GM12878 (cell line): ENCODE measurements around the gene EPHA4. TPM values are rescaled to one million over a fixed set of nuclear protein-coding genes. Genes with fewer than 3 reads are reported as not detected.

ENCODE experiments used
- ATAC-seq: fragments of 200-7000 bp; cut with Tn5 transposase; 3 replicates; pipeline ENCODE4 v1.9.1; 2020; ENCODE audit warnings: mild to moderate bottlenecking, moderate library complexity
- BruUV-seq: library from RNA; stranded (reverse); fragments of 400-500 nt; replicated peaks from 2 replicates; lab custom pipeline; 2021; lab: Mats Ljungman, UMichigan
- CTCF ChIA-PET: fragments of 300-600 bp; sonication (Branson Sonifier 250); formaldehyde crosslinking; extraction: SDS; loops from one replicate; lab custom pipeline; 2021; ENCODE audit warnings: inconsistent platforms; lab: Yijun Ruan, JAX
- POLR2A ChIA-PET: fragments of 350-600 bp; formaldehyde crosslinking; extraction: SDS; loops from one replicate; lab custom pipeline; 2021; ENCODE audit warnings: inconsistent platforms; lab: Charles Lee
- RAD21 ChIA-PET: fragments of 300-600 bp; sonication (Branson Sonifier 250); formaldehyde crosslinking; loops from one replicate; lab custom pipeline; 2023; ENCODE audit warnings: antibody characterized with exemption; ENCODE audit not compliant: unreplicated experiment; lab: Charles Lee
- SMC1A ChIA-PET: fragments of 300-600 bp; sonication (Branson Sonifier 250); formaldehyde crosslinking; loops from one replicate; lab custom pipeline; 2023; ENCODE audit not compliant: unreplicated experiment, uncharacterized antibody; lab: Charles Lee
- DNase-seq: peaks from one replicate; pipeline ENCODE4 v3.0.0-alpha.2; 2011; ENCODE audit warnings: low read depth, low spot score
- FAIRE-seq: peaks from 3 replicates; lab custom pipeline; 2011; peaks lifted over from hg19 to GRCh38; lab: Jason Lieb, UNC
- H2AFZ ChIP-seq: 2 replicates; pipeline ENCODE4 v1.6.0; 2011; ENCODE audit warnings: low read depth, low read length, control low read depth; ENCODE audit not compliant: control insufficient read depth
- H3K27ac ChIP-seq: 2 replicates; pipeline ENCODE4 v1.5.1; 2011; ENCODE audit warnings: control low read depth; ENCODE audit not compliant: control insufficient read depth, insufficient read depth
- H3K27me3 ChIP-seq, 2 experiments: replicated peaks in 1 of 2; 2 replicates each; pipeline versions ENCODE4 v1.6.0 to v1.6.1; 2011; ENCODE audit warnings: low read length in 1 of 2; ENCODE audit not compliant: control insufficient read depth in 2 of 2, insufficient read depth in 2 of 2
- H3K36me3 ChIP-seq, 2 experiments: 2 replicates each; pipeline ENCODE4 v1.5.1; 2011; ENCODE audit warnings: low read length in 1 of 2; ENCODE audit not compliant: control insufficient read depth in 2 of 2, insufficient read depth in 2 of 2
- H3K4me1 ChIP-seq: 2 replicates; pipeline ENCODE4 v1.6.1; 2011; ENCODE audit warnings: mild to moderate bottlenecking, low read length, moderate library complexity, mixed read lengths; ENCODE audit not compliant: control insufficient read depth, insufficient read depth
- H3K4me2 ChIP-seq: 2 replicates; pipeline ENCODE4 v1.6.0; 2011; ENCODE audit warnings: control low read depth; ENCODE audit not compliant: control insufficient read depth, insufficient read depth
- H3K4me3 ChIP-seq: fragments of 200-600 bp; sonication (generic); 2 replicates; pipeline ENCODE4 v1.5.1; 2016
- H3K79me2 ChIP-seq: 2 replicates; pipeline ENCODE4 v1.6.0; 2011; ENCODE audit warnings: low read length; ENCODE audit not compliant: control insufficient read depth, insufficient read depth
- H3K9ac ChIP-seq: 2 replicates; pipeline ENCODE4 v1.8.0; 2011; ENCODE audit warnings: low read length, control low read depth, mixed read lengths; ENCODE audit not compliant: control insufficient read depth, insufficient read depth
- H3K9me3 ChIP-seq: replicated peaks from 3 replicates; pipeline ENCODE4 v1.5.1; 2011; ENCODE audit warnings: mild to moderate bottlenecking, low read length; ENCODE audit not compliant: control insufficient read depth, insufficient read depth
- H4K20me1 ChIP-seq: 2 replicates; pipeline ENCODE4 v1.6.0; 2011; ENCODE audit not compliant: control insufficient read depth, insufficient read depth
- GATAD2B ChIP-seq: fragments of 450-650 bp; conservative IDR thresholded peaks from 2 replicates; pipeline ENCODE4 v1.6.1; 2017; ENCODE audit warnings: low read depth, mild to moderate bottlenecking, moderate library complexity
- IRF4 ChIP-seq: IDR thresholded peaks from 2 replicates; pipeline ENCODE4 v1.6.1; 2011; ENCODE audit warnings: low read depth, low read length
- KDM1A ChIP-seq: fragments of 200-600 bp; sonication (generic); IDR thresholded peaks from 2 replicates; pipeline ENCODE4 v1.6.1; 2016; ENCODE audit warnings: borderline replicate concordance
- MEF2B ChIP-seq: fragments of 450-650 bp; IDR thresholded peaks from 2 replicates; pipeline ENCODE4 v1.6.1; 2018; ENCODE audit warnings: mild to moderate bottlenecking, moderate library complexity; ENCODE audit not compliant: partially characterized antibody, poor library complexity, severe bottlenecking
- NKRF ChIP-seq: fragments of 450-650 bp; conservative IDR thresholded peaks from 2 replicates; pipeline ENCODE4 v1.6.1; 2017; ENCODE audit warnings: mild to moderate bottlenecking, moderate library complexity
- PKNOX1 ChIP-seq: fragments of 450-650 bp; IDR thresholded peaks from 2 replicates; pipeline ENCODE4 v1.6.1; 2016; ENCODE audit warnings: mild to moderate bottlenecking
- PML ChIP-seq: IDR thresholded peaks from 2 replicates; pipeline ENCODE4 v1.6.1; 2012; ENCODE audit warnings: low read length, inconsistent platforms
- RBBP5 ChIP-seq: fragments of 200-600 bp; sonication (generic); conservative IDR thresholded peaks from 2 replicates; pipeline ENCODE4 v1.6.1; 2016
- SKIL ChIP-seq: fragments of 450-650 bp; IDR thresholded peaks from 2 replicates; pipeline ENCODE4 v1.6.1; 2017; ENCODE audit warnings: mild to moderate bottlenecking, low read depth, inconsistent platforms; ENCODE audit not compliant: poor library complexity, severe bottlenecking
- SMAD1 ChIP-seq: fragments of 450-650 bp; IDR thresholded peaks from 2 replicates; pipeline ENCODE4 v1.6.1; 2018; ENCODE audit warnings: mild to moderate bottlenecking, low read depth; ENCODE audit not compliant: partially characterized antibody
- TAF1 ChIP-seq: IDR thresholded peaks from 2 replicates; pipeline ENCODE4 v1.6.1; 2011; ENCODE audit warnings: mild to moderate bottlenecking, low read depth, low read length, borderline replicate concordance
- YY1 ChIP-seq: IDR thresholded peaks from 2 replicates; pipeline ENCODE4 v1.6.1; 2011; ENCODE audit warnings: low read depth, mild to moderate bottlenecking, low read length
- ZNF384 ChIP-seq: IDR thresholded peaks from 2 replicates; pipeline ENCODE4 v1.6.1; 2012; ENCODE audit warnings: low read depth, mild to moderate bottlenecking, low read length, improper control_type of control experiment, borderline replicate concordance
- ZZZ3 ChIP-seq: IDR thresholded peaks from 2 replicates; pipeline ENCODE4 v1.6.1; 2011; ENCODE audit warnings: low read depth; ENCODE audit not compliant: control insufficient read depth, insufficient read length
- WGBS: methylation state at CpG from one replicate; pipeline ENCODE4 v1.1.6; 2016; ENCODE audit warnings: low lambda C conversion rate; ENCODE audit not compliant: insufficient replicate concordance, insufficient coverage; ENCODE audit errors: missing lambda C conversion rate; 5-methylcytosine and 5-hydroxymethylcytosine counted together
- in situ Hi-C: fragments of 300-500 bp; cut with MboI; formaldehyde crosslinking; loops from 9 replicates; pipeline ENCODE4 v1.14.3; 2018; ENCODE audit warnings: mixed read lengths
- intact Hi-C: fragments of 100-400 bp; cut with micrococcal nuclease; formaldehyde crosslinking; loops from one replicate; pipeline ENCODE4 v1.14.2; 2022; ENCODE audit not compliant: unreplicated experiment
- polyA plus RNA-seq, 11 experiments: library from polyadenylated mRNA; depleted of rRNA in 4 of 11; unstranded in 6 of 11; stranded (reverse) in 5 of 11; fragments of >200 nt; fragmentation: Nextera tagmentation in 4 of 11; fragmentation: Illumina TruSeq in 1 of 11; extraction: Ambion mirVana in 4 of 11; extraction: Trizol in 1 of 11; gene quantifications; 1 replicate in 1 of 11; 2 replicates in 10 of 11; pipeline versions ENCODE4 v1.2.1 to v1.2.3, GENCODE V29; 2011 to 2016; ENCODE audit warnings: inconsistent platforms in 2 of 11, missing spikeins in 2 of 11, low read depth in 1 of 11
- total RNA-seq, 4 experiments: library from RNA; depleted of rRNA in 3 of 4; stranded (reverse); fragments of >200 nt in 3 of 4; fragmentation: Illumina TruSeq in 1 of 4; extraction: Trizol in 1 of 4; gene quantifications; 2 replicates each; pipeline versions ENCODE4 v1.2.1 to v1.2.3, GENCODE V29; 2013 to 2021

The EPHA4 gene
- total and polyA plus RNA-seq, 10 of the 15 experiments (the other 5 are each of a cell fraction or from before 2014, with no cell fraction given), result 0.06 to 1.5 (median 0.33) TPM; not detected in 1

- Histone ChIP-seq H3K36me3 (no peaks in the 10 kb centered on the region), H3K9me3 (no peaks in the 10 kb centered on the region), H3K9ac (no peak overlapping the region)
- ChIA-PET POLR2A (no interaction called here), CTCF (interaction anchor here (0.7 kb wide), 2 partner anchors 22 to 1652 kb away, joined by 3 read pairs; no protein-coding TSS in a partner anchor)
- DNase-seq, result no peak
- no peak for TF ChIP-seq ZNF384
- no peak for TF ChIP-seq SKIL
- no peak for TF ChIP-seq KDM1A
- no peak for TF ChIP-seq GATAD2B
- TF ChIP-seq NKRF, result no peak
- no peak for TF ChIP-seq PML
- TF ChIP-seq IRF4, result no peak
- no peak for TF ChIP-seq ZZZ3
- TF ChIP-seq PKNOX1, result no peak
- no peak for TF ChIP-seq RBBP5
- TF ChIP-seq TAF1, result no peak
- TF ChIP-seq SMAD1, result no peak
- no peak for TF ChIP-seq YY1
- TF ChIP-seq MEF2B, result no peak
- TF ChIP-seq, all 136 proteins: peak for 0
- Histone ChIP-seq H3K79me2 (no peaks in the 10 kb centered on the region), H2AFZ (no peak overlapping the region), H3K4me1 (no peaks in the 10 kb centered on the region), H3K4me3 (no peak overlapping the region), H3K27me3 (no peaks in the 10 kb centered on the region), H3K27ac (no peak overlapping the region), H3K4me2 (no peak overlapping the region), H4K20me1 (no peaks in the 10 kb centered on the region)
- FAIRE-seq, result no peak
- intact Hi-C loops (no loop called here), in situ Hi-C loops (no loop called here)
- WGBS, result 47% methylated on average over 4 of the region's 4 CpGs
- ChIA-PET SMC1A (interaction anchor here (0.6 to 1.6 kb wide), 4 partner anchors 8 to 1021 kb away, joined by 3 to 4 read pairs (median 4); no protein-coding TSS in a partner anchor), RAD21 (no interaction called here)
- no TSS peak for BruUV-seq
- ATAC-seq, result no peak
Observed at GRCh38 chr2:221492636-221493035, 79.5 kb downstream of the EPHA4 start.
